Tibial nerve (tissue), 4 donors: ENCODE data around the gene MYO1C. TPM values are rescaled to one million over a fixed set of nuclear protein-coding genes. Genes with fewer than 3 reads are reported as not detected.
A peak's percentile ranks its signal among the peaks of the same experiment; 100 is the strongest.

Source experiments
- DNase-seq, 2 donors: peaks; one replicate each; pipeline ENCODE4 v3.0.0-alpha.2; 2019; ENCODE audit warnings: low spot score in 2 of 2
- H3K27ac ChIP-seq, 4 donors: fragments of 200-600 bp; sonication (generic) in 3 of 4; one replicate each; pipeline ENCODE4 v1.5.1; 2017 to 2019; ENCODE audit warnings: mild to moderate bottlenecking in 1 of 4
- H3K27me3 ChIP-seq, 2 donors: fragments of 200-600 bp; sonication (generic) in 1 of 2; one replicate each; pipeline versions ENCODE4 v1.5.1 to v1.6.0; 2017 to 2019
- H3K36me3 ChIP-seq, 3 donors: fragments of 200-600 bp; sonication (generic); one replicate each; pipeline ENCODE4 v1.5.1; 2018 to 2019
- H3K4me1 ChIP-seq, 4 donors: fragments of 200-600 bp; sonication (generic) in 3 of 4; one replicate each; pipeline ENCODE4 v1.5.1; 2017 to 2019
- H3K4me3 ChIP-seq, 4 donors: fragments of 200-600 bp; sonication (generic) in 3 of 4; one replicate each; pipeline ENCODE4 v1.5.1; 2017 to 2019; ENCODE audit warnings: mild to moderate bottlenecking in 1 of 4, moderate library complexity in 1 of 4
- H3K9me3 ChIP-seq, 4 donors: fragments of 200-600 bp; sonication (generic) in 3 of 4; one replicate each; pipeline ENCODE4 v1.5.1; 2017 to 2019
- CTCF ChIP-seq, 5 experiments: fragments of 200-600 bp in 3 of 5; fragments of 450-650 bp in 2 of 5; sonication (generic) in 3 of 5; IDR thresholded peaks; one replicate each; pipeline ENCODE4 v1.5.1; 2016 to 2019; ENCODE audit warnings: antibody characterized with exemption in 5 of 5, mild to moderate bottlenecking in 3 of 5, moderate library complexity in 2 of 5
- EP300 ChIP-seq, 2 donors: sonication (generic); formaldehyde crosslinking; IDR thresholded peaks; one replicate each; pipeline ENCODE4 v1.6.1; 2017; ENCODE audit warnings: antibody characterized with exemption in 2 of 2, mild to moderate bottlenecking in 1 of 2
- POLR2A ChIP-seq, 2 donors: fragments of 450-650 bp; IDR thresholded peaks; one replicate each; pipeline ENCODE4 v1.6.1; 2017; ENCODE audit warnings: antibody characterized with exemption in 2 of 2, mild to moderate bottlenecking in 2 of 2, moderate library complexity in 2 of 2
- WGBS, 2 donors: methylation state at CpG; one replicate each; pipeline ENCODE4 v1.1.5; 2018; 5-methylcytosine and 5-hydroxymethylcytosine counted together
- total RNA-seq, 4 donors: library from RNA; depleted of rRNA; stranded (reverse); fragments of >200 nt; gene quantifications; one replicate each; pipeline ENCODE4 v1.1.0, GENCODE V29; 2016

MYO1C gene
- total RNA-seq, 4 donors from 2014 or later = 184 to 305 (median 226) TPM

GRCh38 chr17:1464186-1464585 lies 28.3 kb downstream of the MYO1C start:
- no peaks in the 10 kb centered on the region for H3K9me3 ChIP-seq
- WGBS, 2 donors = 67 to 72% methylated on average over 6 to 8 of the region's 8 CpGs
- H3K36me3 ChIP-seq = peaks cover 0 to 80% (median 16%) of the 10 kb centered on the region in 3 donors
- TF ChIP-seq POLR2A (IDR thresholded peaks at IDR 0.05) (no peak), EP300 (IDR thresholded peaks at IDR 0.05) (no peak), CTCF (IDR thresholded peaks at IDR 0.05) (no peak)
- no peaks in the 10 kb centered on the region for H3K27me3 ChIP-seq
- H3K4me3 ChIP-seq = no peak overlapping the region
- no peak overlapping the region for H3K27ac ChIP-seq
- peaks cover 0 to 44% (median 9%) of the 10 kb centered on the region in 4 donors for H3K4me1 ChIP-seq
- no peak for DNase-seq

GRCh38 chr17:1462164-1463112 lies 30.0 kb downstream of the MYO1C start:
- no peak overlapping the region for H3K27ac ChIP-seq
- no peaks in the 10 kb centered on the region for H3K27me3 ChIP-seq
- H3K36me3 ChIP-seq = peaks cover 0 to 62% (median 7%) of the 10 kb centered on the region in 3 donors
- no peaks in the 10 kb centered on the region for H3K9me3 ChIP-seq
- H3K4me3 ChIP-seq = no peak overlapping the region
- DNase-seq = no peak
- 77 to 80% methylated on average over 33 of the region's 33 CpGs for WGBS, 2 donors
- TF ChIP-seq POLR2A (IDR thresholded peaks at IDR 0.05) = no peak
- no peak for TF ChIP-seq EP300 (IDR thresholded peaks at IDR 0.05)
- no peak for TF ChIP-seq CTCF (IDR thresholded peaks at IDR 0.05)
- peaks cover 0 to 31% (median 9%) of the 10 kb centered on the region in 4 donors for H3K4me1 ChIP-seq

GRCh38 chr17:1461198-1461944 lies 31.1 kb downstream of the MYO1C start:
- Histone ChIP-seq H3K27ac (no peak overlapping the region), H3K4me1 (peaks cover 0 to 37% (median 11%) of the 10 kb centered on the region in 4 donors), H3K36me3 (peaks cover 0 to 52% (median 0%) of the 10 kb centered on the region in 3 donors), H3K27me3 (no peaks in the 10 kb centered on the region), H3K4me3 (no peak overlapping the region), H3K9me3 (no peaks in the 10 kb centered on the region)
- TF ChIP-seq CTCF (IDR thresholded peaks at IDR 0.05) (no peak), POLR2A (IDR thresholded peaks at IDR 0.05) (no peak), EP300 (IDR thresholded peaks at IDR 0.05) (no peak)
- no peak for DNase-seq
- WGBS, 2 donors = 83 to 85% methylated on average over 18 of the region's 18 CpGs

GRCh38 chr17:1460233-1460632 lies 32.3 kb downstream of the MYO1C start:
- no peak for DNase-seq
- H3K27ac ChIP-seq = peak overlapping the region in 3 of 4 donors; percentile 51 to 57 (median 51)
- peaks cover 0 to 40% (median 0%) of the 10 kb centered on the region in 3 donors for H3K36me3 ChIP-seq
- peaks cover 0 to 37% (median 11%) of the 10 kb centered on the region in 4 donors for H3K4me1 ChIP-seq
- WGBS, 2 donors = 37 to 40% methylated on average over 3 to 6 of the region's 6 CpGs
- no peak for TF ChIP-seq POLR2A (IDR thresholded peaks at IDR 0.05)
- no peak for TF ChIP-seq CTCF (IDR thresholded peaks at IDR 0.05)
- no peak for TF ChIP-seq EP300 (IDR thresholded peaks at IDR 0.05)
- H3K4me3 ChIP-seq = no peak overlapping the region
- no peaks in the 10 kb centered on the region for H3K9me3 ChIP-seq
- no peaks in the 10 kb centered on the region for H3K27me3 ChIP-seq
